SK-N-MC (cell line): ENCODE measurements around the gene AMIGO1.

ENCODE experiments used
- FOXP2 ChIP-seq: optimal IDR thresholded peaks from 2 replicates; pipeline ENCODE3; 2011; ENCODE audit warnings: mild to moderate bottlenecking, moderate library complexity; ENCODE audit not compliant: insufficient read depth; ENCODE audit errors: extremely low read length, control extremely low read depth
- POLR2AphosphoS5 ChIP-seq: IDR thresholded peaks from 2 replicates; pipeline ENCODE4 v1.6.1; 2012; ENCODE audit warnings: mild to moderate bottlenecking, low read depth, low read length, borderline replicate concordance

DNA sequence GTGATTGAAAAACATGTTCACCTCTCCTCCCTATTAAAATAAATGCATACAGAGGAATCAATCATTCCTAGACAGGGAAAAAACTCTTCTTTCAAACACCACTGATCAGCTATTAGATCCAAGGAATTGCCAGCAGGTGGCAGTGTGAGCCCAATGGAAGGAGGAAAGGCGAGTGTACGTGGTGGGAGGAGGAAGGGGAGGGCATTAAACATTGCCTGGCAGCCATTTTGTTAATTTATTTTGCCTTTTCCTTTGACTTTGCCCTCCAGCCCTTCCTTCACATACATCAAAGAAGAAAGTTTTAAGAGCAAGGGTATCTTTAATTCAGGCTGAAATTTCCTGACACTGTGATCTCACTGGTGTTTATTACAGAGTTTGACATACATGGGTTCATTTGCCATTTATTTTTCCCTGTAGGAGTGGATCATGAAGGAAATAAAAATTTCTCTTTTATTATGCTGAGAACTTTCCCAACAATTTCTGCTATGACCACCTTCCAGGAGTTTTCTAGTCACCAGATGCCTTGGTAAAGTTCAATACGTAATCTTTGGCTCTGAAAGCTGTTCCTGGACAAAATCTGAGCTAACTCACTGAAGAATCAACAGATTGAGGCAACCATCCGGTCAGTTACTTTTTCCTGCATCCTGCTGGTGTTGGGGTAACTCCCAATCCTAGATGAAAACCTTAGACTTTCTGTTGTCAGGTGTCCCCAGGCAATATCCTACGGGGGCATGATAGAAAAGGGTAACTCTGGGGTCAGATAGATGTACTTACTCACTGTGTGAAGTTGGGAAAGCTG lies 37.0 kb upstream of the AMIGO1 start:
- TF ChIP-seq FOXP2 (no peak), POLR2AphosphoS5 (peak; percentile 42; the same call in 1 of the 2 replicates)
